Fibroblast of peridontal ligament (primary cell): ENCODE data around the gene PRAMEF4.
"Not testable (repeated sequence)": the region's sequence is repeated elsewhere in the genome, so short reads cannot be mapped to it uniquely, and the experiment has no call there.

Experiments used
- DNase-seq: peaks from one replicate; pipeline ENCODE4 v3.0.0-alpha.2; 2010; ENCODE audit errors: extremely low read depth

Gene PRAMEF4

GRCh38 chr1:12886101-12886500, at the start of gene PRAMEF4:
Gene PRAMEF4 (minus strand): TSS chr1:12886201. CDS start chr1:12883394, 2,807 bp downstream.
- not testable (repeated sequence) for DNase-seq

- not testable (repeated sequence) for DNase-seq
Measured at GRCh38 chr1:12924368-12924767, 38.4 kb upstream of the PRAMEF4 start.

- DNase-seq: not testable (repeated sequence)
Measured at GRCh38 chr1:12921749-12922148, 35.7 kb upstream of the PRAMEF4 start.

- DNase-seq: not testable (repeated sequence)
Measured at GRCh38 chr1:12916310-12916709, 30.3 kb upstream of the PRAMEF4 start, which contains the start of gene PRAMEF7. Gene PRAMEF7 (plus strand): TSS chr1:12916610. CDS start chr1:12917693, 1,083 bp downstream.

GRCh38 chr1:12903793-12904572, 18.0 kb upstream of the PRAMEF4 start:
- DNase-seq: not testable (repeated sequence)

GRCh38 chr1:12899186-12899585, 13.2 kb upstream of the PRAMEF4 start:
- not testable (repeated sequence) for DNase-seq

GRCh38 chr1:12898170-12898569, 12.2 kb upstream of the PRAMEF4 start, which contains the start of gene PRAMEF10:
Gene PRAMEF10 (minus strand): TSS chr1:12898270. CDS start chr1:12895847, 2,423 bp downstream.
- DNase-seq: not testable (repeated sequence)

- not testable (repeated sequence) for DNase-seq
Measured at GRCh38 chr1:12878453-12878852, 7.5 kb downstream of the PRAMEF4 start.

- not testable (repeated sequence) for DNase-seq
Measured at GRCh38 chr1:12863131-12863880, 22.7 kb downstream of the PRAMEF4 start.

- DNase-seq: not testable (repeated sequence)
Measured at GRCh38 chr1:12856786-12857185, 29.2 kb downstream of the PRAMEF4 start, which contains the start of gene PRAMEF2. Gene PRAMEF2 (plus strand): TSS chr1:12857086. CDS start chr1:12859010, 1,924 bp downstream.

- DNase-seq: peak; percentile 35
Measured at GRCh38 chr1:12851779-12852178, 34.2 kb downstream of the PRAMEF4 start.

GRCh38 chr1:12848620-12849019, 37.4 kb downstream of the PRAMEF4 start, which contains the start of gene HNRNPCL1:
Gene HNRNPCL1 (minus strand): TSS chr1:12848720. CDS start chr1:12848289, 431 bp downstream.
- not testable (repeated sequence) for DNase-seq

GRCh38 chr1:12833251-12833650, 52.8 kb downstream of the PRAMEF4 start:
- DNase-seq: not testable (repeated sequence)

- DNase-seq: not testable (repeated sequence)
Measured at GRCh38 chr1:12831310-12831709, 54.7 kb downstream of the PRAMEF4 start, which contains the start of gene PRAMEF11. Gene PRAMEF11 (minus strand): TSS chr1:12831410. CDS start chr1:12828789, 2,621 bp downstream.
